ENCODE data around the gene DUSP8. TPM values are rescaled to one million over a fixed set of nuclear protein-coding genes. Genes with fewer than 3 reads are reported as not detected.

DUSP8 gene
- total and polyA plus RNA-seq, 2 experiments from 2014 or later: 0.11 TPM; not detected in 1

DNA sequence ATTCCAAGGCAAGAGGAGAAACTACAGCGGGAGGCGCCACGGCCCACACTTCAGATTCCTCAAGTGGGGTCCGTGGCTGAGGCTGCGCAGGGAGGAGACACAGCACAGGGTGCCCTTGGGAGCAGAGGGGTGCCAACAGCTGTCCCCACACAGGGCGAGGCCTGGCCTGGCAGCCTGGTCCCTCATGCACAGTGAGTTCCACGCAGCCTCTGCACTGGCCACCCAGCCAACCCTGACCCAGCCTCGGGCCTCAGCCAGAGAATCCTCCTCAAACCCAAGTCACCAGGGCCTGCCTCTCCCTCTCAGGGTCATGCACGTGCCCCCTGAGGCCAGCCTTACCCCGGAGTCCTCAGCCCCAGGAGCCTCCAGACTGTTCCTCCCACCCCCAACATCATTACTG lies 63.1 kb downstream of the DUSP8 start:
- H3K9me3 ChIP-seq (ENCODE audit: low read depth): no peaks in the 10 kb centered on the region
- no peaks in the 10 kb centered on the region for H3F3A ChIP-seq (ENCODE audit: insufficient read depth)
- TF ChIP-seq EZH2phosphoT487 (IDR thresholded peaks at IDR 0.05; ENCODE audit: insufficient read depth, low read depth) (no peak), EZH2 (IDR thresholded peaks at IDR 0.05; ENCODE audit: insufficient read depth, poor library complexity, severe bottlenecking) (no peak)
- no peaks in the 10 kb centered on the region for H3K36me3 ChIP-seq (ENCODE audit: low read depth)
- H3K9ac ChIP-seq: no peak overlapping the region
- in situ Hi-C loops (cut with MboI): no loop called here
- no peak overlapping the region for H3K27ac ChIP-seq
- H3K4me2 ChIP-seq (ENCODE audit: unreplicated experiment): no peak overlapping the region
- H4K20me1 ChIP-seq (ENCODE audit: insufficient read depth): peaks cover 5% of the 10 kb centered on the region; the same call in 1 of the 2 replicates
- WGBS, 2 experiments (ENCODE audit: low coverage in 1 of 2, low lambda C conversion rate in 2 of 2, missing lambda C conversion rate in 2 of 2): 84 to 85% methylated on average over 10 of the region's 10 CpGs
- H3K9me2 ChIP-seq (ENCODE audit: insufficient read depth): no peaks in the 10 kb centered on the region
- H3K4me3 ChIP-seq: no peak overlapping the region
- no peaks in the 10 kb centered on the region for H3K27me3 ChIP-seq (replicated peaks; ENCODE audit: insufficient read depth)
- DNase-seq: no peak
- no peak overlapping the region for H2AFZ ChIP-seq
- H3K79me2 ChIP-seq (ENCODE audit: insufficient read depth): peaks cover 72% of the 10 kb centered on the region
- H3K4me1 ChIP-seq (ENCODE audit: insufficient read depth): no peaks in the 10 kb centered on the region

GRCh38 chr11:1508491-1508891 lies 63.6 kb downstream of the DUSP8 start:
- Histone ChIP-seq H4K20me1 (ENCODE audit: insufficient read depth) (peaks cover 6% of the 10 kb centered on the region; the same call in 1 of the 2 replicates), H3K4me3 (no peak overlapping the region), H3K27ac (no peak overlapping the region), H3K9ac (no peak overlapping the region), H3K79me2 (ENCODE audit: insufficient read depth) (peaks cover 72% of the 10 kb centered on the region), H3K4me1 (ENCODE audit: insufficient read depth) (no peaks in the 10 kb centered on the region), H3K9me2 (ENCODE audit: insufficient read depth) (no peaks in the 10 kb centered on the region), H3F3A (ENCODE audit: insufficient read depth) (no peaks in the 10 kb centered on the region), H3K36me3 (ENCODE audit: low read depth) (no peaks in the 10 kb centered on the region), H2AFZ (no peak overlapping the region), H3K4me2 (ENCODE audit: unreplicated experiment) (no peak overlapping the region), H3K27me3 (replicated peaks; ENCODE audit: insufficient read depth) (no peaks in the 10 kb centered on the region), H3K9me3 (ENCODE audit: low read depth) (no peaks in the 10 kb centered on the region)
- no peak for DNase-seq
- in situ Hi-C loops (cut with MboI): no loop called here
- TF ChIP-seq EZH2 (IDR thresholded peaks at IDR 0.05; ENCODE audit: insufficient read depth, poor library complexity, severe bottlenecking) (no peak), EZH2phosphoT487 (IDR thresholded peaks at IDR 0.05; ENCODE audit: insufficient read depth, low read depth) (no peak)
- 69 to 76% methylated on average over 8 to 14 of the region's 15 CpGs for WGBS, 2 experiments (ENCODE audit: low coverage in 1 of 2, low lambda C conversion rate in 2 of 2, missing lambda C conversion rate in 2 of 2)

DNA sequence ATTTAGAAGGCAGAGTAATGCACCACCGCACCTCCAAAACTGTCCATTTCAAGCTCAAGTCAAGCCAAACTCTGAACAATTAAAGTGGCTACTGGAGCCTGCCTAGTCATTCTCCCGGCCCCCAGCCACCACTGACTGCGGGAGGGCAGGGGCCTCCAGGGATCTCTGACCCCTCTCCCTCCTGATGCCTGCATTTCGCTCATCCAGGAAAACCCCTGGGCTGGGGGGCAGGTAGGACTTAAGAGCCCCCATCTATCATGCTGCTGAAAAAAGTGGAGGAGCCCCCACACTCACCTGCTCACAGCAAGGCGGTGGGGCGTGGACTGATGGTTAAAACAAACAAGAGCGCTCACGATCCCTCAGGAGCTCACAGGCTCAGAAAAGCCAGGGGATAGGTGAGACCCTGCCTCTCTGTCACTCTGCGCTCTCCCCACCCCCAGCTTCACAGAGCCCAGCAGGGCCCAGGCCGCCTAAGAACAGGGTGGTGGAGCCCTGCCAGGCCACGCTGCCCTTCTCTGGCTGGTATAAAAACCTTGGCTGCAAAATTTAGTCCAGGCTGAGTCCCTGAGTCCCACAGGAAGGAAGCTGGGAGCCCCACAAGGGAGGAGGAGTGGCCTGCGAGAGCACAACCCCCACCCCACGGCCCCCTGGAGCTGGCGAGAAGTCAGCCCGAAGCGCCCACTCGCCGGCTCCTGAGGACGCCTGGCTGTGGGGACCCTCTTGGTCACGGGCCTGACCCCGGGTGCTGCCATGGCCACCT lies 64.5 kb downstream of the DUSP8 start:
- Histone ChIP-seq H2AFZ (no peak overlapping the region), H3K36me3 (ENCODE audit: low read depth) (no peaks in the 10 kb centered on the region), H3K27me3 (replicated peaks; ENCODE audit: insufficient read depth) (no peaks in the 10 kb centered on the region), H4K20me1 (ENCODE audit: insufficient read depth) (peaks cover 8% of the 10 kb centered on the region; the same call in 1 of the 2 replicates), H3K4me1 (ENCODE audit: insufficient read depth) (no peaks in the 10 kb centered on the region), H3K9me3 (ENCODE audit: low read depth) (no peaks in the 10 kb centered on the region), H3K27ac (no peak overlapping the region), H3K4me3 (no peak overlapping the region), H3K79me2 (ENCODE audit: insufficient read depth) (peaks cover 76% of the 10 kb centered on the region), H3K9ac (no peak overlapping the region), H3K4me2 (ENCODE audit: unreplicated experiment) (no peak overlapping the region), H3F3A (ENCODE audit: insufficient read depth) (no peaks in the 10 kb centered on the region), H3K9me2 (ENCODE audit: insufficient read depth) (no peaks in the 10 kb centered on the region)
- in situ Hi-C loops (cut with MboI): no loop called here
- WGBS, 2 experiments (ENCODE audit: low coverage in 1 of 2, low lambda C conversion rate in 2 of 2, missing lambda C conversion rate in 2 of 2): 74 to 75% methylated on average over 21 of the region's 21 CpGs
- no peak for TF ChIP-seq EZH2phosphoT487 (IDR thresholded peaks at IDR 0.05; ENCODE audit: insufficient read depth, low read depth)
- TF ChIP-seq EZH2 (IDR thresholded peaks at IDR 0.05; ENCODE audit: insufficient read depth, poor library complexity, severe bottlenecking): no peak
- no peak for DNase-seq

DNA sequence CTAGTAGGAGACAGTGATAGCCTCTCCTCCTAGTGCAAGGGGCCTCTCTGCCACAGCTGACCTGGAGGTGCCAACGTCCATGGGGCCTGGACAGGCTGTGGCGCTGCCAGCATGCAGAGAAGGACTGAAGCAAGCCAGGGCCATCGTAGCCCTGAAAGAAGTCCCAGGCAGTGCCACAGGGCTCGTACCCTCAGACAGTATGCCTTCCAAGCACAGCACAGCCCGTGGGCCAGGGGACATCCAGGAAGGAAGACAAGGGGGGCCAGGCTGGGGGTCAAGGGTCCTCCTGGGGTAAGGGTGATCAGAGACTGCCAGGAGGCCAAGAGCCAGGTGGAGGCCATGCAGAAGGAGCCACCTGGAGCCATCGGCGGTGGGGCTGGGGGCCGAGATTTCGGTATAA lies 65.1 kb downstream of the DUSP8 start:
- Histone ChIP-seq H3K36me3 (ENCODE audit: low read depth) (no peaks in the 10 kb centered on the region), H3K9ac (no peak overlapping the region), H3F3A (ENCODE audit: insufficient read depth) (no peaks in the 10 kb centered on the region), H3K9me3 (ENCODE audit: low read depth) (no peaks in the 10 kb centered on the region), H3K4me1 (ENCODE audit: insufficient read depth) (no peaks in the 10 kb centered on the region), H3K4me2 (ENCODE audit: unreplicated experiment) (no peak overlapping the region), H4K20me1 (ENCODE audit: insufficient read depth) (peaks cover 8% of the 10 kb centered on the region; the same call in 1 of the 2 replicates), H3K79me2 (ENCODE audit: insufficient read depth) (peaks cover 82% of the 10 kb centered on the region), H3K9me2 (ENCODE audit: insufficient read depth) (no peaks in the 10 kb centered on the region), H3K4me3 (no peak overlapping the region), H2AFZ (no peak overlapping the region), H3K27ac (no peak overlapping the region), H3K27me3 (replicated peaks; ENCODE audit: insufficient read depth) (no peaks in the 10 kb centered on the region)
- 91 to 92% methylated on average over 9 of the region's 9 CpGs for WGBS, 2 experiments (ENCODE audit: low coverage in 1 of 2, low lambda C conversion rate in 2 of 2, missing lambda C conversion rate in 2 of 2)
- DNase-seq: no peak
- in situ Hi-C loops (cut with MboI): no loop called here
- no peak for TF ChIP-seq EZH2phosphoT487 (IDR thresholded peaks at IDR 0.05; ENCODE audit: insufficient read depth, low read depth)
- TF ChIP-seq EZH2 (IDR thresholded peaks at IDR 0.05; ENCODE audit: insufficient read depth, poor library complexity, severe bottlenecking): no peak
